ENCODE results near the gene HECTD1.
"Not testable (repeated sequence)": the region's sequence is repeated elsewhere in the genome, so short reads cannot be mapped to it uniquely, and the experiment has no call there.

Gene HECTD1

GRCh38 chr14:31194661-31195060 lies 12.9 kb downstream of the HECTD1 start:
- H3K79me2 ChIP-seq (ENCODE audit: control insufficient read depth, insufficient read depth, low read length, unreplicated experiment): peaks cover 85% of the 10 kb centered on the region
- H3K27me3 ChIP-seq (ENCODE audit: insufficient read depth, low read length): no peaks in the 10 kb centered on the region
- H3K36me3 ChIP-seq (ENCODE audit: insufficient read depth, low read length): peaks cover 10% of the 10 kb centered on the region
- no peak overlapping the region for H2AFZ ChIP-seq (ENCODE audit: low read length, unreplicated experiment)
- peaks cover 44% of the 10 kb centered on the region for H3K4me1 ChIP-seq (ENCODE audit: control insufficient read depth, insufficient read depth, low read length, unreplicated experiment)
- peak overlapping the region; percentile 76 for H3K27ac ChIP-seq (ENCODE audit: low read depth, low read length)
- peak overlapping the region; percentile 3; the same call in 1 of the 2 replicates for H3K4me3 ChIP-seq (ENCODE audit: low read depth, low read length)

DNA sequence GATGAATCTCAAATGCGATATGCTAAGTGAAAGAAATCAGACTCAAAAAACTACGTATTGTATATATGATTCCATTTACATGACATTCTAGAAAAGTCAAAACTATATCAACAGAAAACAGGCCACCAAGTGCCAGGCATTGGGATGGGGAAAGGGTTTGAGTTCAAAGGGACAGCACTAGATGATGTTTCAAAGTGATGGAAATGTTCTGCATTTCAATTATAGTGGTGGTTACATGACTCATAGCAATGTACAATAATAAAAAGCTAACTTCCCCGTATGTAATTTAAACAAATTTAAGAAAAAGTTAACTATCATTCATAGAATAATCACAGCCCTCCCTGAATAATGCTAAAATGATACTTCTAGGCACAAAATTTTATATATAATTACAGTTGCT lies 13.5 kb downstream of the HECTD1 start:
- peaks cover 87% of the 10 kb centered on the region for H3K79me2 ChIP-seq (ENCODE audit: control insufficient read depth, insufficient read depth, low read length, unreplicated experiment)
- H3K27me3 ChIP-seq (ENCODE audit: insufficient read depth, low read length): no peaks in the 10 kb centered on the region
- H3K27ac ChIP-seq (ENCODE audit: low read depth, low read length): peak overlapping the region; percentile 76
- H3K4me1 ChIP-seq (ENCODE audit: control insufficient read depth, insufficient read depth, low read length, unreplicated experiment): peaks cover 44% of the 10 kb centered on the region
- peaks cover 10% of the 10 kb centered on the region for H3K36me3 ChIP-seq (ENCODE audit: insufficient read depth, low read length)
- peak overlapping the region; percentile 15; the same call in 1 of the 2 replicates for H3K4me3 ChIP-seq (ENCODE audit: low read depth, low read length)
- H2AFZ ChIP-seq (ENCODE audit: low read length, unreplicated experiment): no peak overlapping the region

- not testable (repeated sequence) for H2AFZ ChIP-seq (ENCODE audit: low read length, unreplicated experiment); H3K27me3 ChIP-seq (ENCODE audit: insufficient read depth, low read length); H3K27ac ChIP-seq (ENCODE audit: low read depth, low read length); H3K4me3 ChIP-seq (ENCODE audit: low read depth, low read length); H3K36me3 ChIP-seq (ENCODE audit: insufficient read depth, low read length)
- Histone ChIP-seq H3K79me2 (ENCODE audit: control insufficient read depth, insufficient read depth, low read length, unreplicated experiment) (peaks cover 83% of the 10 kb centered on the region), H3K4me1 (ENCODE audit: control insufficient read depth, insufficient read depth, low read length, unreplicated experiment) (peaks cover 34% of the 10 kb centered on the region)
Measured at GRCh38 chr14:31192544-31192943, 15.0 kb downstream of the HECTD1 start.

DNA sequence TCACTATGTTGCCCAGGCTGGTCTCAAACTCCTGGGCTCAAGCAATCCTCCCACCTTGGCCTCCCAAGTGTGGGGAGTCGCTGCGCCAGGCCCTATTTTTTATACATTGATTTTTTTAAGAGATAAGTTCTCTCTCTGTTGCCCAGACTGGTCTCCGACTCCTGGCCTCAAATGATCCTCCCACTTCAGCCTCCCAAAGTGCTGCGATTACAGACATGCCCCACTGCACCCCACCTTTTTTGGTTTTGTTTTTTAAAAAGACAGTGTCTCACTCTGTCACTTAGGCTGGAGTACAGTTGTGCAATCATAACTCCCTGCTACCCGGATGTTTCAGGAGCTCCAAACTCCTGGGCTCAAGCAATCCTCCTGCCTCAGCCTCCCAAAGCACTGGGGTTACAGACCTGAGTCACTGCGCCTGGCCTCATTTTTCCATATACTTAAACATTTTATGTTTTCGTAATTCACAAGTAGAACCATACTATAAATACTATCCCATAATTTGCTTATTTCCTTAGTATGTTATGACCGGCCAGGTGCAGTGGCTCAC lies 16.8 kb downstream of the HECTD1 start:
- H3K27me3 ChIP-seq (ENCODE audit: insufficient read depth, low read length): no peaks in the 10 kb centered on the region
- no peak overlapping the region for H2AFZ ChIP-seq (ENCODE audit: low read length, unreplicated experiment)
- H3K27ac ChIP-seq (ENCODE audit: low read depth, low read length): no peak overlapping the region
- H3K4me1 ChIP-seq (ENCODE audit: control insufficient read depth, insufficient read depth, low read length, unreplicated experiment): peaks cover 19% of the 10 kb centered on the region
- peaks cover 80% of the 10 kb centered on the region for H3K79me2 ChIP-seq (ENCODE audit: control insufficient read depth, insufficient read depth, low read length, unreplicated experiment)
- H3K36me3 ChIP-seq (ENCODE audit: insufficient read depth, low read length): peaks cover 3% of the 10 kb centered on the region; the same call in 1 of the 2 replicates
- no peak overlapping the region for H3K4me3 ChIP-seq (ENCODE audit: low read depth, low read length)

- Histone ChIP-seq H2AFZ (ENCODE audit: low read length, unreplicated experiment) (no peak overlapping the region), H3K4me1 (ENCODE audit: control insufficient read depth, insufficient read depth, low read length, unreplicated experiment) (peaks cover 14% of the 10 kb centered on the region), H3K36me3 (ENCODE audit: insufficient read depth, low read length) (peaks cover 3% of the 10 kb centered on the region; the same call in 1 of the 2 replicates), H3K79me2 (ENCODE audit: control insufficient read depth, insufficient read depth, low read length, unreplicated experiment) (peaks cover 83% of the 10 kb centered on the region), H3K27ac (ENCODE audit: low read depth, low read length) (no peak overlapping the region), H3K4me3 (ENCODE audit: low read depth, low read length) (no peak overlapping the region), H3K27me3 (ENCODE audit: insufficient read depth, low read length) (no peaks in the 10 kb centered on the region)
Measured at GRCh38 chr14:31190219-31190603, 17.4 kb downstream of the HECTD1 start.

- H3K36me3 ChIP-seq (ENCODE audit: insufficient read depth, low read length): peaks cover 3% of the 10 kb centered on the region; the same call in 1 of the 2 replicates
- no peak overlapping the region for H3K27ac ChIP-seq (ENCODE audit: low read depth, low read length)
- H3K4me1 ChIP-seq (ENCODE audit: control insufficient read depth, insufficient read depth, low read length, unreplicated experiment): peaks cover 8% of the 10 kb centered on the region
- peaks cover 83% of the 10 kb centered on the region for H3K79me2 ChIP-seq (ENCODE audit: control insufficient read depth, insufficient read depth, low read length, unreplicated experiment)
- H2AFZ ChIP-seq (ENCODE audit: low read length, unreplicated experiment): no peak overlapping the region
- no peak overlapping the region for H3K4me3 ChIP-seq (ENCODE audit: low read depth, low read length)
- H3K27me3 ChIP-seq (ENCODE audit: insufficient read depth, low read length): no peaks in the 10 kb centered on the region
Measured at GRCh38 chr14:31189346-31190218, 18.0 kb downstream of the HECTD1 start.

DNA sequence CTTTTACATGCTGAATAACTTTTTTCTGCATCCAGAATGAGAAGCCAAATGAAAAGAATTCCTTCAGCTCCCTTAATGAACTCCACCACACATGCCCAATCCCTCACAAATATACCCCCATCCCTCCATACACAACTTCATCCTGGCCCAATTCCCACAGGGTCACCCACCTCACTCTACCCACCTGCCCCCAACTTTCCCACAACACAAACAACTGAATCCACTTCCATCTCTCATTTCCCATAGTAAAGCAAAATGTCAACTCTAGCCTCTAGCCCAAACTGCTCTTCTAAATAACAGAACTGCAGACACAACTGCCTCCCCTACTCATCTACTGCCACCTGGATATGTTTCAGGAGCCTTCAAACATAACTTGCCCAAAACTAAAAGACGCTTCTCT lies 18.8 kb downstream of the HECTD1 start:
- Histone ChIP-seq H2AFZ (ENCODE audit: low read length, unreplicated experiment) (no peak overlapping the region), H3K4me1 (ENCODE audit: control insufficient read depth, insufficient read depth, low read length, unreplicated experiment) (no peaks in the 10 kb centered on the region), H3K36me3 (ENCODE audit: insufficient read depth, low read length) (peaks cover 3% of the 10 kb centered on the region; the same call in 1 of the 2 replicates), H3K27me3 (ENCODE audit: insufficient read depth, low read length) (no peaks in the 10 kb centered on the region), H3K27ac (ENCODE audit: low read depth, low read length) (no peak overlapping the region), H3K79me2 (ENCODE audit: control insufficient read depth, insufficient read depth, low read length, unreplicated experiment) (peaks cover 78% of the 10 kb centered on the region), H3K4me3 (ENCODE audit: low read depth, low read length) (no peak overlapping the region)

GRCh38 chr14:31182016-31182415 lies 25.6 kb downstream of the HECTD1 start:
- H3K4me3 ChIP-seq (ENCODE audit: low read depth, low read length); H3K4me1 ChIP-seq (ENCODE audit: control insufficient read depth, insufficient read depth, low read length, unreplicated experiment); H3K27me3 ChIP-seq (ENCODE audit: insufficient read depth, low read length); H3K27ac ChIP-seq (ENCODE audit: low read depth, low read length); H2AFZ ChIP-seq (ENCODE audit: low read length, unreplicated experiment); H3K36me3 ChIP-seq (ENCODE audit: insufficient read depth, low read length): not testable (repeated sequence)
- peaks cover 60% of the 10 kb centered on the region for H3K79me2 ChIP-seq (ENCODE audit: control insufficient read depth, insufficient read depth, low read length, unreplicated experiment)

- Histone ChIP-seq H3K4me1 (ENCODE audit: control insufficient read depth, insufficient read depth, low read length, unreplicated experiment) (peaks cover 5% of the 10 kb centered on the region), H3K36me3 (ENCODE audit: insufficient read depth, low read length) (no peaks in the 10 kb centered on the region; the same call in 1 of the 2 replicates), H2AFZ (ENCODE audit: low read length, unreplicated experiment) (no peak overlapping the region), H3K4me3 (ENCODE audit: low read depth, low read length) (no peak overlapping the region), H3K27ac (ENCODE audit: low read depth, low read length) (no peak overlapping the region), H3K27me3 (ENCODE audit: insufficient read depth, low read length) (no peaks in the 10 kb centered on the region), H3K79me2 (ENCODE audit: control insufficient read depth, insufficient read depth, low read length, unreplicated experiment) (peaks cover 55% of the 10 kb centered on the region)
Measured at GRCh38 chr14:31181271-31181670, 26.3 kb downstream of the HECTD1 start.

GRCh38 chr14:31180299-31181051 lies 27.1 kb downstream of the HECTD1 start:
- no peak overlapping the region for H3K4me3 ChIP-seq (ENCODE audit: low read depth, low read length)
- H3K27ac ChIP-seq (ENCODE audit: low read depth, low read length): no peak overlapping the region
- H2AFZ ChIP-seq (ENCODE audit: low read length, unreplicated experiment): no peak overlapping the region
- peaks cover 4% of the 10 kb centered on the region; the same call in 1 of the 2 replicates for H3K36me3 ChIP-seq (ENCODE audit: insufficient read depth, low read length)
- H3K27me3 ChIP-seq (ENCODE audit: insufficient read depth, low read length): no peaks in the 10 kb centered on the region
- peaks cover 5% of the 10 kb centered on the region for H3K4me1 ChIP-seq (ENCODE audit: control insufficient read depth, insufficient read depth, low read length, unreplicated experiment)
- peaks cover 50% of the 10 kb centered on the region for H3K79me2 ChIP-seq (ENCODE audit: control insufficient read depth, insufficient read depth, low read length, unreplicated experiment)

Data from ACC112 (cell line).